CD4-positive, alpha-beta T cell (primary cell): ENCODE data around the gene ABHD14A. TPM values are rescaled to one million over a fixed set of nuclear protein-coding genes. Genes with fewer than 3 reads are reported as not detected.

Source experiments
- ATAC-seq: fragments of 200-7000 bp; cut with Tn5 transposase; one replicate; pipeline ENCODE4 v1.10.0; 2022; ENCODE audit warnings: mild to moderate bottlenecking; ENCODE audit not compliant: poor library complexity
- CTCF ChIA-PET: fragments of 350-600 bp; sonication (Branson Sonifier 250); formaldehyde crosslinking; loops from one replicate; lab custom pipeline; 2021; ENCODE audit warnings: antibody characterized with exemption, inconsistent platforms; lab: Charles Lee
- POLR2A ChIA-PET: fragments of 350-600 bp; sonication (Branson Sonifier 250); formaldehyde crosslinking; loops from one replicate; lab custom pipeline; 2021; ENCODE audit warnings: antibody characterized with exemption, inconsistent platforms; lab: Charles Lee
- DNase-seq, 14 experiments: peaks; one replicate each; pipeline ENCODE4 v3.0.0-alpha.2; 2013 to 2020; ENCODE audit warnings: mixed read lengths in 2 of 14
- H3K27ac ChIP-seq, 2 donors: one replicate each; pipeline versions ENCODE4 v1.5.1 to v1.7.0; 2013; ENCODE audit warnings: low read length in 2 of 2, low read depth in 1 of 2, mild to moderate bottlenecking in 1 of 2
- H3K27me3 ChIP-seq, 2 experiments: 1 replicate in 1 of 2; 2 replicates in 1 of 2; pipeline versions ENCODE4 v1.6.1 to v1.7.0; 2013; ENCODE audit warnings: low read length in 2 of 2, control low read depth in 1 of 2, mild to moderate bottlenecking in 1 of 2, moderate library complexity in 1 of 2; ENCODE audit not compliant: insufficient read depth in 2 of 2, control insufficient read depth in 1 of 2
- H3K36me3 ChIP-seq: one replicate; pipeline ENCODE4 v1.6.1; 2013; ENCODE audit warnings: low read length, control low read depth; ENCODE audit not compliant: insufficient read depth
- H3K4me1 ChIP-seq: one replicate; pipeline ENCODE4 v1.6.1; 2013; ENCODE audit warnings: low read length, control low read depth; ENCODE audit not compliant: insufficient read depth
- H3K4me3 ChIP-seq: one replicate; pipeline ENCODE4 v1.5.1; 2013; ENCODE audit warnings: mild to moderate bottlenecking, low read length, moderate library complexity
- H3K9me3 ChIP-seq, 2 experiments: 1 replicate in 1 of 2; 2 replicates in 1 of 2; pipeline versions ENCODE4 v1.6.1 to v1.7.0; 2013; ENCODE audit warnings: low read length in 2 of 2, mild to moderate bottlenecking in 2 of 2, control low read depth in 1 of 2, moderate library complexity in 1 of 2; ENCODE audit not compliant: control insufficient read depth in 1 of 2, insufficient read depth in 1 of 2
- H3K27ac Mint-ChIP-seq: one replicate; pipeline ENCODE4 v1.8.0; 2020; ENCODE audit warnings: mixed read lengths
- H3K27me3 Mint-ChIP-seq: one replicate; pipeline ENCODE4 v1.8.0; 2021; ENCODE audit warnings: mixed read lengths
- H3K36me3 Mint-ChIP-seq: one replicate; pipeline ENCODE4 v1.8.0; 2021; ENCODE audit warnings: low read depth, mixed read lengths
- H3K4me1 Mint-ChIP-seq: one replicate; pipeline ENCODE4 v1.8.0; 2021; ENCODE audit warnings: low read depth, mixed read lengths
- H3K4me3 Mint-ChIP-seq: one replicate; pipeline ENCODE4 v1.8.0; 2020; ENCODE audit warnings: mild to moderate bottlenecking, mixed read lengths
- H3K9me3 Mint-ChIP-seq: one replicate; pipeline ENCODE4 v1.8.0; 2020; ENCODE audit warnings: mixed read lengths
- intact Hi-C, 2 experiments: fragments of 100-400 bp; cut with DNase I in 1 of 2; cut with micrococcal nuclease in 1 of 2; formaldehyde crosslinking; loops; one replicate each; pipeline versions ENCODE4 v1.15.1 to v1.9.0; 2023 to 2025; cut with DNase I, micrococcal nuclease
- total RNA-seq, 174 experiments: library from RNA in 2 of 174; stranded (reverse) in 2 of 174; gene quantifications; one replicate each; pipeline ENCODE4 v1.2.3 and lab custom pipeline; 2021 to 2026
- TF ChIP-seq, protein P1 (sequence below): fragments of 200-600 bp; IDR thresholded peaks from one replicate; pipeline ENCODE4 v1.8.0; 2022; ENCODE audit warnings: antibody characterized with exemption, mild to moderate bottlenecking

ABHD14A gene
- total RNA-seq, 2 experiments from 2014 or later = 9.5 to 10.6 TPM

GRCh38 chr3:51934991-51935885 lies 39.6 kb upstream of the ABHD14A start:
- POLR2A ChIA-PET = no interaction called here
- H3K36me3 Mint-ChIP-seq = peaks cover 67% of the 10 kb centered on the region

DNA sequence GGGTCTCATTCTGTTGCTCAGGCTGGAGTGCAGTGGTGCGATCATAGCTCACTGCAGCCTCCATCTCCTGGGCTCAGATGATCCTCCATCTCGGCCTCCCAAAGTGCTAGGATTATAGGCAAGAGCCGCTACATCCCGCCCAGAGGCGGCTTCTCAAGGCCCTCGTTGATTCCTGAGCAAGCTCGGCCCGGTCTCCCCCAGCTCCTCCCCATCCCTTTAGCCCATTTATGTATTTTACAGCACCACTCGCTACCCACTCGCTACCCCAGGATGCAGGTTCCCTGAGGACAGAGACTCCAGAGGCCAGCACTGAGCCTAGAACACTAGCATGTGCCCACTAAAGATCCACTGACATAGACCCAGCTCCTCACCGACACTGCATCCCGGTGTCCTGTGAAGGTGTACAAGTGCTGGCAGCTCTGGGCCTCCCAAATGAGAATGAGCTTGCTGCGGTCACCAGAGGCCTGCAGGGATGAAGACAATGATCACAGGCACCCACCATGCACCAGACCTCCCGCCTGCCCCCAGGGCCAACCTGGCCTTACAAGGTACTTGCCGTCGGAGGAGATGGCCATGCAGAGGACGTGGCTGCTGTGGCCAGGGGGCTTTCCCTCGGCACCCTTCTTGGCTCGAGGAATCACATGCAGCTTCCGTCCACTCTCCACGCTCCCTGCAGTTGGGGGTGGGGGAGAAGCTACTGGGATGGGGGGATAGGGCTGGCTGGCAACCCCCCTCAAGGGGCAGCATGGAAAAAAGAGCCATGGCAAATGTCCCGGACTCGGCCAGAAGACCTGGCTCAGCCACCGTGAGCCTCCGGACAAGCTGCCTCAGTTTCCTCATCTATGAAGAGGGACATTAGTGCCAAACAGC lies 38.7 kb upstream of the ABHD14A start:
- DNase-seq (peak in 1 of 14 experiments; percentile 15), ATAC-seq (no peak)
- Mint-ChIP-seq H3K4me1 (peaks cover 17% of the 10 kb centered on the region), H3K27me3 (no peaks in the 10 kb centered on the region), H3K9me3 (no peaks in the 10 kb centered on the region), H3K36me3 (peaks cover 73% of the 10 kb centered on the region), H3K4me3 (no peak overlapping the region), H3K27ac (no peak overlapping the region)
- peaks cover 11% of the 10 kb centered on the region for H3K4me1 ChIP-seq
- intact Hi-C loops = no loop called here
- H3K36me3 ChIP-seq = peaks cover 66% of the 10 kb centered on the region
- H3K9me3 ChIP-seq = no peaks in the 10 kb centered on the region
- H3K27me3 ChIP-seq = no peaks in the 10 kb centered on the region
- ChIA-PET CTCF (no interaction called here), POLR2A (no interaction called here)
- no peak overlapping the region for H3K4me3 ChIP-seq
- TF ChIP-seq, protein P1, sequence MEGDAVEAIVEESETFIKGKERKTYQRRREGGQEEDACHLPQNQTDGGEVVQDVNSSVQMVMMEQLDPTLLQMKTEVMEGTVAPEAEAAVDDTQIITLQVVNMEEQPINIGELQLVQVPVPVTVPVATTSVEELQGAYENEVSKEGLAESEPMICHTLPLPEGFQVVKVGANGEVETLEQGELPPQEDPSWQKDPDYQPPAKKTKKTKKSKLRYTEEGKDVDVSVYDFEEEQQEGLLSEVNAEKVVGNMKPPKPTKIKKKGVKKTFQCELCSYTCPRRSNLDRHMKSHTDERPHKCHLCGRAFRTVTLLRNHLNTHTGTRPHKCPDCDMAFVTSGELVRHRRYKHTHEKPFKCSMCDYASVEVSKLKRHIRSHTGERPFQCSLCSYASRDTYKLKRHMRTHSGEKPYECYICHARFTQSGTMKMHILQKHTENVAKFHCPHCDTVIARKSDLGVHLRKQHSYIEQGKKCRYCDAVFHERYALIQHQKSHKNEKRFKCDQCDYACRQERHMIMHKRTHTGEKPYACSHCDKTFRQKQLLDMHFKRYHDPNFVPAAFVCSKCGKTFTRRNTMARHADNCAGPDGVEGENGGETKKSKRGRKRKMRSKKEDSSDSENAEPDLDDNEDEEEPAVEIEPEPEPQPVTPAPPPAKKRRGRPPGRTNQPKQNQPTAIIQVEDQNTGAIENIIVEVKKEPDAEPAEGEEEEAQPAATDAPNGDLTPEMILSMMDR = no peak
- H3K27ac ChIP-seq = no peak overlapping the region

More at GRCh38 chr3:51934991-51935885, 39.6 kb upstream of the ABHD14A start:
- CTCF ChIA-PET = no interaction called here
- no peaks in the 10 kb centered on the region for H3K9me3 Mint-ChIP-seq
- TF ChIP-seq, protein P1 = no peak
- peak in 1 of 14 experiments; percentile 17 for DNase-seq
- Histone ChIP-seq H3K4me3 (no peak overlapping the region), H3K36me3 (peaks cover 66% of the 10 kb centered on the region), H3K9me3 (no peaks in the 10 kb centered on the region), H3K4me1 (peaks cover 2% of the 10 kb centered on the region), H3K27me3 (no peaks in the 10 kb centered on the region), H3K27ac (no peak overlapping the region)
- no peaks in the 10 kb centered on the region for H3K27me3 Mint-ChIP-seq
- H3K4me1 Mint-ChIP-seq = peaks cover 8% of the 10 kb centered on the region
- ATAC-seq = no peak
- no peak overlapping the region for H3K4me3 Mint-ChIP-seq
- intact Hi-C loops = no loop called here
- no peak overlapping the region for H3K27ac Mint-ChIP-seq

GRCh38 chr3:51937014-51937413 lies 37.9 kb upstream of the ABHD14A start:
- Histone ChIP-seq H3K4me1 (peaks cover 16% of the 10 kb centered on the region), H3K4me3 (no peak overlapping the region), H3K36me3 (peaks cover 66% of the 10 kb centered on the region), H3K9me3 (no peaks in the 10 kb centered on the region), H3K27ac (no peak overlapping the region), H3K27me3 (no peaks in the 10 kb centered on the region)
- peak in 1 of 14 experiments; percentile 15 for DNase-seq
- no peak overlapping the region for H3K27ac Mint-ChIP-seq
- TF ChIP-seq, protein P1 = no peak
- ChIA-PET POLR2A (no interaction called here), CTCF (no interaction called here)
- H3K27me3 Mint-ChIP-seq = no peaks in the 10 kb centered on the region
- no peaks in the 10 kb centered on the region for H3K9me3 Mint-ChIP-seq
- no peak for ATAC-seq
- H3K4me3 Mint-ChIP-seq = no peak overlapping the region
- H3K4me1 Mint-ChIP-seq = peaks cover 25% of the 10 kb centered on the region
- H3K36me3 Mint-ChIP-seq = peaks cover 80% of the 10 kb centered on the region
- intact Hi-C loops = no loop called here
